Activated B cell treated with CpG ODN at 0.5 μM for 24 hours (primary cell): ENCODE results near the gene DMRT1. TPM values are rescaled to one million over a fixed set of nuclear protein-coding genes. Genes with fewer than 3 reads are reported as not detected.

Source experiments
- ATAC-seq: fragments of 200-7000 bp; cut with Tn5 transposase; one replicate; pipeline ENCODE4 v1.10.0; 2021; ENCODE audit warnings: low read depth, mild to moderate bottlenecking, moderate library complexity
- CTCF ChIA-PET: fragments of 350-600 bp; sonication (Branson Sonifier 250); formaldehyde crosslinking; loops from one replicate; lab custom pipeline; 2021; ENCODE audit warnings: antibody characterized with exemption; lab: Charles Lee
- POLR2A ChIA-PET: fragments of 350-600 bp; sonication (Branson Sonifier 250); formaldehyde crosslinking; loops from one replicate; lab custom pipeline; 2021; ENCODE audit warnings: antibody characterized with exemption; lab: Charles Lee
- DNase-seq: peaks from one replicate; pipeline ENCODE4 v3.0.0; 2022
- H3K27ac Mint-ChIP-seq: one replicate; pipeline ENCODE4 v1.8.0; 2020; ENCODE audit warnings: mixed read lengths
- H3K27me3 Mint-ChIP-seq: one replicate; pipeline ENCODE4 v1.8.0; 2021; ENCODE audit warnings: mixed read lengths
- H3K36me3 Mint-ChIP-seq: one replicate; pipeline ENCODE4 v1.8.0; 2021; ENCODE audit warnings: low read depth, mixed read lengths
- H3K4me1 Mint-ChIP-seq: one replicate; pipeline ENCODE4 v1.8.0; 2021; ENCODE audit warnings: mixed read lengths
- H3K4me3 Mint-ChIP-seq: one replicate; pipeline ENCODE4 v1.8.0; 2020; ENCODE audit warnings: mild to moderate bottlenecking, mixed read lengths
- H3K9me3 Mint-ChIP-seq: one replicate; pipeline ENCODE4 v1.8.0; 2020; ENCODE audit warnings: mixed read lengths
- intact Hi-C: fragments of 100-400 bp; cut with micrococcal nuclease; formaldehyde crosslinking; loops from one replicate; pipeline ENCODE4 v1.15.1; 2024
- total RNA-seq: library from RNA; stranded (reverse); gene quantifications from 2 replicates; pipeline ENCODE4 v1.2.3, GENCODE V29; 2022
- TF ChIP-seq, protein P1 (sequence below): fragments of 200-600 bp; IDR thresholded peaks from one replicate; pipeline ENCODE4 v1.8.0; 2022; ENCODE audit warnings: antibody characterized with exemption, mild to moderate bottlenecking

DMRT1 gene
- total RNA-seq, 1 donor from 2014 or later = not detected

DNA sequence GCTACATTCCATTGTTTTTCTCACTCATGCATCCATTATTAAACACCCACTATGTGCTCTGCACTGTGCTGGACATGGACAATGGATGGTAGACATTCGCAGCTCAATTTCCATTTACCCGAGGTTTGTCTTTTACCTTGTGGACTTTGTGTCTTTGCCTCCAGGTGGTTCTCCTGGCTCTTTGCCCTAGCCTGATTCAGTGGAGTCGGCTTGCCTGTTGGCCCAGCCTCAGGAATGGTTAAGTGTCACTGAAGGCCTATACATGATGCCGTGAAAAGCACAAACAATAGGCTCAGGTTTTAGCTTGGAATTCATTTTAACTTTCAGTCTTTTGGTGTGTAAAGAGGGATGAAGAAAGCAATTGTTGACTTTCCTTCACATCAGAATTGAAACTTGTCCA is 118.4 kb downstream of the DMRT1 start:
- peaks cover 41% of the 10 kb centered on the region for H3K27me3 Mint-ChIP-seq
- H3K36me3 Mint-ChIP-seq = no peaks in the 10 kb centered on the region
- H3K27ac Mint-ChIP-seq = no peak overlapping the region
- intact Hi-C loops = no loop called here
- ATAC-seq (no peak), DNase-seq (no peak)
- ChIA-PET CTCF (no interaction called here), POLR2A (no interaction called here)
- TF ChIP-seq, protein P1, sequence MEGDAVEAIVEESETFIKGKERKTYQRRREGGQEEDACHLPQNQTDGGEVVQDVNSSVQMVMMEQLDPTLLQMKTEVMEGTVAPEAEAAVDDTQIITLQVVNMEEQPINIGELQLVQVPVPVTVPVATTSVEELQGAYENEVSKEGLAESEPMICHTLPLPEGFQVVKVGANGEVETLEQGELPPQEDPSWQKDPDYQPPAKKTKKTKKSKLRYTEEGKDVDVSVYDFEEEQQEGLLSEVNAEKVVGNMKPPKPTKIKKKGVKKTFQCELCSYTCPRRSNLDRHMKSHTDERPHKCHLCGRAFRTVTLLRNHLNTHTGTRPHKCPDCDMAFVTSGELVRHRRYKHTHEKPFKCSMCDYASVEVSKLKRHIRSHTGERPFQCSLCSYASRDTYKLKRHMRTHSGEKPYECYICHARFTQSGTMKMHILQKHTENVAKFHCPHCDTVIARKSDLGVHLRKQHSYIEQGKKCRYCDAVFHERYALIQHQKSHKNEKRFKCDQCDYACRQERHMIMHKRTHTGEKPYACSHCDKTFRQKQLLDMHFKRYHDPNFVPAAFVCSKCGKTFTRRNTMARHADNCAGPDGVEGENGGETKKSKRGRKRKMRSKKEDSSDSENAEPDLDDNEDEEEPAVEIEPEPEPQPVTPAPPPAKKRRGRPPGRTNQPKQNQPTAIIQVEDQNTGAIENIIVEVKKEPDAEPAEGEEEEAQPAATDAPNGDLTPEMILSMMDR = no peak
- no peak overlapping the region for H3K4me3 Mint-ChIP-seq
- H3K4me1 Mint-ChIP-seq = no peaks in the 10 kb centered on the region
- no peaks in the 10 kb centered on the region for H3K9me3 Mint-ChIP-seq

DNA sequence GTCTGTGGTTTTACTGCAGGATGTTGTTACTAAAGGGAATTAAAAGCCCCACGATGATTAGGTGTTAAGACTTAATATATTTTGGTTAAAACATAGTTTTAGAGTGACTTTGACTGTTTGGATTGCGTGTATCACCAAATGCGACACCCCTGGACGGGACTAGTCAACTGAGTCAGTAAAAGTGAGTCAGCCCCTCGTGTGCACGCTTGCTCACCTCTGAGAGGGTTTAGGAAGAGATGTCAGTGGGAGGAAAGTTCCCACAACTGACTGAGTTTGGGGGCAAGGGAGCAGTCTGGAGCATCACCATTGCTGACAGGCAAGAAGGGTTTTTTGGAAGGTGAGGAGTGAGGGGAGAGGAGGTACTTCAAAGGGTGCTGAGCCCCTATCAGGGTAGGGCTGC is 120.5 kb downstream of the DMRT1 start:
- ChIA-PET CTCF (no interaction called here), POLR2A (no interaction called here)
- DNase-seq (no peak), ATAC-seq (no peak)
- H3K4me3 Mint-ChIP-seq = no peak overlapping the region
- no peaks in the 10 kb centered on the region for H3K36me3 Mint-ChIP-seq
- peaks cover 53% of the 10 kb centered on the region for H3K27me3 Mint-ChIP-seq
- H3K4me1 Mint-ChIP-seq = no peaks in the 10 kb centered on the region
- no peaks in the 10 kb centered on the region for H3K9me3 Mint-ChIP-seq
- intact Hi-C loops = no loop called here
- H3K27ac Mint-ChIP-seq = no peak overlapping the region
- TF ChIP-seq, protein P1 = no peak

DNA sequence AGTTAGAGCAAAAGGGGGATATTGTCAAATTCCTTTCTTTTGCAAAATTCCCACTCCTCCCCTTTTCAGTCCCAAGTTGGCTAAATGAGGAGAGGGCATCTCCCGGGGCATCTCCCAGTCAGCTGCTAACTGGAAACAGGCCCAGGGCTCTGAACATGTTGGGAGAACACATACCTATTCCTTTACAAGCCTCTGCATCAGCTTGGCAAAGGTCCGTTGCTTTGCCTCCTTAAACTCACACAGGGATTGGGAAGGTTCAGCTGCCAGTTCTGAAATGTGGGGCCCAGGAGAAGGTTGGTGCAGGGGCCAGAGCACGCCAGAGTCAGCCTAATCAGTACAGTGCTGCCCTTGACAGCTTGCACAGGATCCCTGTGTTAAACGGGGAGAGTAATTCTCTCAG is 124.0 kb downstream of the DMRT1 start:
- Mint-ChIP-seq H3K4me3 (no peak overlapping the region), H3K27me3 (peaks cover 73% of the 10 kb centered on the region), H3K36me3 (no peaks in the 10 kb centered on the region), H3K27ac (no peak overlapping the region), H3K4me1 (peaks cover 6% of the 10 kb centered on the region), H3K9me3 (peaks cover 3% of the 10 kb centered on the region)
- CTCF ChIA-PET = interaction anchor here (1.4 kb wide), 1 partner anchor 15 kb away, joined by 3 read pairs; no protein-coding TSS in a partner anchor
- DNase-seq (no peak), ATAC-seq (no peak)
- TF ChIP-seq, protein P1 = no peak
- POLR2A ChIA-PET = no interaction called here
- intact Hi-C loops = loop anchor here (5.0 kb wide), 1 partner anchor 123 kb away; the partner anchor contains the start of gene DMRT1

DNA sequence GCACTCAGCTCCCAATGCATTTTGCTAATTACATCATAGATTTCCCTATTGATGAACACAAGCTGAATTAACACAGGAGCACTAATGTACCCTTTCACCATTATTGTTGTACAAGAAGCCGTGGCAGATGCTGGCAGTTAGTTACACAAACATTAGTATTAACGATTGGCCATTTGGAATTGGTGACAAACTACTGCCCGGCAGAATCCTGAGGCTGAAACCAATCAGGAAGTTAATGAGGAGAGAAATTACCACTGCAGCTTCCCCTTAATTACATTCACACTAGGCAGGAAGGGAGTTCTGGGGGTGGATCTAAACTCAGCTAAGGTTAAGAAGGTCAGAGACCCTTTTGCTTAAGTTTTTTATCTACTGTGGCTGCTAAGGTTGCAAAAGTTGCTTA is 125.4 kb downstream of the DMRT1 start:
- H3K4me3 Mint-ChIP-seq = no peak overlapping the region
- H3K27ac Mint-ChIP-seq = no peak overlapping the region
- TF ChIP-seq, protein P1 = no peak
- intact Hi-C loops = loop anchor here (5.0 kb wide), 1 partner anchor 125 kb away; the partner anchor contains the start of gene DMRT1
- peaks cover 60% of the 10 kb centered on the region for H3K27me3 Mint-ChIP-seq
- no peak for DNase-seq
- no peak for ATAC-seq
- H3K36me3 Mint-ChIP-seq = no peaks in the 10 kb centered on the region
- CTCF ChIA-PET = no interaction called here
- H3K9me3 Mint-ChIP-seq = peaks cover 3% of the 10 kb centered on the region
- H3K4me1 Mint-ChIP-seq = peaks cover 6% of the 10 kb centered on the region
- POLR2A ChIA-PET = no interaction called here

DNA sequence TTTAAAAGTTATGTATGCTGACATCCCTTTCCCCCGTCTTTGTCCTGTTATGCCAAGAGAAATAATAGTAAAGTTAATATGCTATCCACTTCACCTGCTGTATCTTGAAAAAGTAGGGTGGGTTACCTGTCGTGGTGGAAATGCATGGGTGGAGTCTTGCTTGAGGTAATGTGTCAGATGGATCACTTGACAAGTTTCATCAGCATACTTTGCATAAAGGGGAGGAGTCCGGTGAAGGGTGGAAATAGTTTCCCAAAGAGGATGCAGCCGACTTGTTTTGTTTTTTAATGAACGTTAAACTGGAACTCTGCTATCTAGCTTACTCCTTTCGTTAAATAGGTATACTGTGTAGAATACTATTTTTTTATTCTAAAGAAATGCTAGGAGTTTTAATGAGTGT is 125.9 kb downstream of the DMRT1 start:
- Mint-ChIP-seq H3K9me3 (peaks cover 3% of the 10 kb centered on the region), H3K36me3 (no peaks in the 10 kb centered on the region), H3K27me3 (peaks cover 56% of the 10 kb centered on the region), H3K27ac (no peak overlapping the region), H3K4me1 (peaks cover 8% of the 10 kb centered on the region), H3K4me3 (no peak overlapping the region)
- no peak for DNase-seq
- TF ChIP-seq, protein P1 = no peak
- intact Hi-C loops = loop anchor here (5.0 kb wide), 1 partner anchor 125 kb away; the partner anchor contains the start of gene DMRT1
- CTCF ChIA-PET = no interaction called here
- POLR2A ChIA-PET = no interaction called here
- no peak for ATAC-seq
